Measurements from ENCODE around the gene TRAPPC2B. TPM values are rescaled to one million over a fixed set of nuclear protein-coding genes. Genes with fewer than 3 reads are reported as not detected.

The TRAPPC2B gene
- total and polyA plus RNA-seq, 2 experiments from 2014 or later = 27.8 to 39.0 TPM

- Histone ChIP-seq H3K79me2 (peaks cover 46% of the 10 kb centered on the region), H3K9me3 (ENCODE audit: low read depth) (no peaks in the 10 kb centered on the region), H3K4me3 (no peak overlapping the region), H3K9me2 (replicated peaks; ENCODE audit: insufficient read depth) (no peaks in the 10 kb centered on the region), H3K4me2 (peak overlapping the region; percentile 69), H4K20me1 (ENCODE audit: insufficient read depth, poor library complexity, severe bottlenecking) (peaks cover 4% of the 10 kb centered on the region), H2AFZ (peak overlapping the region; percentile 94), H3K36me3 (replicated peaks; ENCODE audit: insufficient read depth, low read depth) (no peaks in the 10 kb centered on the region), H3K4me1 (ENCODE audit: insufficient read depth) (peaks cover 9% of the 10 kb centered on the region), H3K27ac (peak overlapping the region; percentile 85), H3K27me3 (no peaks in the 10 kb centered on the region)
- no peak for DNase-seq (ENCODE audit: low spot score)
- TF ChIP-seq CTCF (IDR thresholded peaks at IDR 0.05; ENCODE audit: poor library complexity) (no peak), EZH2 (IDR thresholded peaks at IDR 0.05; ENCODE audit: borderline replicate concordance) (no peak), EZH2phosphoT487 (IDR thresholded peaks at IDR 0.05; ENCODE audit: low read depth, severe bottlenecking, unreplicated experiment) (no peak)
- 60% methylated on average over 11 of the region's 11 CpGs for WGBS (ENCODE audit: low lambda C conversion rate, missing lambda C conversion rate)
Observed at GRCh38 chr19:57389194-57389729, 25.9 kb downstream of the TRAPPC2B start.

GRCh38 chr19:57389730-57390598, 26.6 kb downstream of the TRAPPC2B start, which contains the start of gene ZNF548:
ZNF548 (plus strand) TSS chr19:57389854; CDS start chr19:57390100, 246 bp downstream.
- 1% methylated on average over 50 of the region's 50 CpGs for WGBS (ENCODE audit: low lambda C conversion rate, missing lambda C conversion rate)
- peak within 1 kb of the TSS; percentile 94 for H3K4me2 ChIP-seq
- H3K27me3 ChIP-seq = no peaks in the 10 kb centered on the region
- H4K20me1 ChIP-seq (ENCODE audit: insufficient read depth, poor library complexity, severe bottlenecking) = peaks cover 4% of the 10 kb centered on the region
- H3K9me2 ChIP-seq (replicated peaks; ENCODE audit: insufficient read depth) = no peaks in the 10 kb centered on the region
- peak; percentile 98 for DNase-seq (ENCODE audit: low spot score)
- peak within 1 kb of the TSS; percentile 95 for H3K27ac ChIP-seq
- H3K9me3 ChIP-seq (ENCODE audit: low read depth) = no peaks in the 10 kb centered on the region
- peaks cover 9% of the 10 kb centered on the region for H3K4me1 ChIP-seq (ENCODE audit: insufficient read depth)
- H3K36me3 ChIP-seq (replicated peaks; ENCODE audit: insufficient read depth, low read depth) = no peaks in the 10 kb centered on the region
- H3K79me2 ChIP-seq = peaks cover 50% of the 10 kb centered on the region
- TF ChIP-seq EZH2phosphoT487 (IDR thresholded peaks at IDR 0.05; ENCODE audit: low read depth, severe bottlenecking, unreplicated experiment) (no peak), EZH2 (IDR thresholded peaks at IDR 0.05; ENCODE audit: borderline replicate concordance) (no peak), CTCF (IDR thresholded peaks at IDR 0.05; ENCODE audit: poor library complexity) (no peak)
- peak within 1 kb of the TSS; percentile 94 for H2AFZ ChIP-seq
- peak within 1 kb of the TSS; percentile 57 for H3K4me3 ChIP-seq

DNA sequence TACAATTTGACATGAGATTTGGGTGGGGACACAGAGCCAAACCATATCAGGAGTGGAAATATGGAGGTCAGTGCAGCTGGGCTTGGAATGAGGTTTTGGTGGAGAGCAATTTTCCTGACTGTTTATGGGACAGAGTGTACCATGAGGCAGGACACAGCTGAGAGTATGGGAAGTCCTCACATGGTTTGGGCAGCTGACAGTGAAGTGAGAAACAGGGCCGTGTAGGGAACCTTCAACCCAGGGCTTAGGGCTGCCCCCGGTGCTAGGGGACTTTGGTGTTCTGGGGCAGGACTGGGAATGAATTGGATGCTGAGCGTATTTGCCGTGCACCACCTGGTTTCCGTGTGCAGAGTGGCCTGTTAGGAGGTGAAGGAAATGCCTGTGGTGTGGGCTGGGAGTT, 32.4 kb downstream of the TRAPPC2B start:
- WGBS (ENCODE audit: low lambda C conversion rate, missing lambda C conversion rate) = 92% methylated on average over 5 of the region's 5 CpGs
- no peak for DNase-seq (ENCODE audit: low spot score)
- Histone ChIP-seq H3K4me2 (no peak overlapping the region), H3K9me3 (ENCODE audit: low read depth) (no peaks in the 10 kb centered on the region), H3K4me3 (no peak overlapping the region), H3K36me3 (replicated peaks; ENCODE audit: insufficient read depth, low read depth) (peaks cover 8% of the 10 kb centered on the region), H2AFZ (no peak overlapping the region), H3K27ac (no peak overlapping the region), H4K20me1 (ENCODE audit: insufficient read depth, poor library complexity, severe bottlenecking) (peaks cover 4% of the 10 kb centered on the region), H3K9me2 (replicated peaks; ENCODE audit: insufficient read depth) (no peaks in the 10 kb centered on the region), H3K79me2 (peaks cover 45% of the 10 kb centered on the region), H3K4me1 (ENCODE audit: insufficient read depth) (peaks cover 8% of the 10 kb centered on the region), H3K27me3 (no peaks in the 10 kb centered on the region)
- TF ChIP-seq EZH2 (IDR thresholded peaks at IDR 0.05; ENCODE audit: borderline replicate concordance) (no peak), EZH2phosphoT487 (IDR thresholded peaks at IDR 0.05; ENCODE audit: low read depth, severe bottlenecking, unreplicated experiment) (no peak), CTCF (IDR thresholded peaks at IDR 0.05; ENCODE audit: poor library complexity) (no peak)
